ENCODE measurements around the gene KRTAP22-1.

KRTAP22-1 gene

GRCh38 chr21:30625449-30626165 lies 24.7 kb downstream of the KRTAP22-1 start:
- Histone ChIP-seq H3K4me1 (no peaks in the 10 kb centered on the region), H3K4me3 (ENCODE audit: low read depth, low read length) (no peak overlapping the region), H3K36me3 (no peaks in the 10 kb centered on the region), H3K9me3 (no peaks in the 10 kb centered on the region), H3K27me3 (no peaks in the 10 kb centered on the region)
- TF ChIP-seq CTCF (IDR thresholded peaks at IDR 0.05; ENCODE audit: low read depth, low read length), result no peak
- DNase-seq, result no peak

DNA sequence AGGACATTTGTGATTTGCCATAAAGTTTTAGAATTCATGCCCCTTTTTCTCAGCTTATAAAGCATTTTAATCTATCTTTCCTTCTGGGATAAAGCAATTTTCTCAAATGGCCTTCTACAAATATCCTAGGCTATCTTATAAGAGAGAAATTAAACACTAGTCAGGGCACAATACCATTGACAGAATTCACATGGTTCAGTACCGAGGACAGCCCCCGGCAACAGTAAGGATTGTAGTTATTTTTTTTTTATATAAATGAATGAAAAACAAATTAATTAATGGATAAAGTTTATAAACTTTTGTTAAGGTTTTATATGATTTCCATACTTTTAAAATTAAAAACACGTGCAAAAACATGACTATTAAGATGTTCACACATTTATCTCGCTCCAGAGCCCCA lies 27.2 kb downstream of the KRTAP22-1 start:
- no peaks in the 10 kb centered on the region for H3K36me3 ChIP-seq
- no peaks in the 10 kb centered on the region for H3K27me3 ChIP-seq
- no peaks in the 10 kb centered on the region for H3K4me1 ChIP-seq
- H3K9me3 ChIP-seq, result no peaks in the 10 kb centered on the region
- TF ChIP-seq CTCF (IDR thresholded peaks at IDR 0.05; ENCODE audit: low read depth, low read length), result no peak
- no peak overlapping the region for H3K4me3 ChIP-seq (ENCODE audit: low read depth, low read length)
- DNase-seq, result no peak

- Histone ChIP-seq H3K4me1 (no peaks in the 10 kb centered on the region), H3K36me3 (no peaks in the 10 kb centered on the region), H3K9me3 (no peaks in the 10 kb centered on the region), H3K27me3 (no peaks in the 10 kb centered on the region), H3K4me3 (ENCODE audit: low read depth, low read length) (no peak overlapping the region)
- no peak for DNase-seq
- no peak for TF ChIP-seq CTCF (IDR thresholded peaks at IDR 0.05; ENCODE audit: low read depth, low read length)
Measured at GRCh38 chr21:30629200-30629599, 28.3 kb downstream of the KRTAP22-1 start.

GRCh38 chr21:30634906-30635305 lies 34.0 kb downstream of the KRTAP22-1 start, which contains the start of gene KRTAP20-2:
Gene KRTAP20-2, plus strand, starts transcription at chr21:30635206. Its CDS starts 58 bp downstream, at chr21:30635264.
- no peak for TF ChIP-seq CTCF (IDR thresholded peaks at IDR 0.05; ENCODE audit: low read depth, low read length)
- Histone ChIP-seq H3K36me3 (no peaks in the 10 kb centered on the region), H3K4me1 (no peaks in the 10 kb centered on the region), H3K4me3 (ENCODE audit: low read depth, low read length) (no peak within 1 kb of the TSS), H3K9me3 (no peaks in the 10 kb centered on the region), H3K27me3 (no peaks in the 10 kb centered on the region)
- DNase-seq, result no peak

DNA sequence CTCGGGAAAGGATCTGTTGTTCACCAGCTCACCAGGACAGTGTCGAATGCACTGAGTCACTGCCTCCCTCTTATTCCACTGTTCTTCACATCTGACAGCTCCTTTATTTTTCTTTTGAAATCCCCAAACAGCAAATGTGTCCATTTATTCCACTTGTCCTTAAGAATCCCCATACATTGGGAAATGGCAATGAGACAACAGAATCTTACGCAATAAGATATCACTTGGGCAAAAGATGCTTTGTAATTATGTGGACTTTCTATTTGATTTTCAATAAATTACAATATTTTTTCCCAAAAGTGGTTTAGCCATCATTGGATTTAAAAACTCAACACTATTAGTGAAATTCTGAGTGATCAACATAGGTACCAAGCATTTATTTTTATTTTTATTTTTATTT lies 37.8 kb downstream of the KRTAP22-1 start:
- H3K27me3 ChIP-seq, result no peaks in the 10 kb centered on the region
- TF ChIP-seq CTCF (IDR thresholded peaks at IDR 0.05; ENCODE audit: low read depth, low read length), result no peak
- no peak for DNase-seq
- H3K4me1 ChIP-seq, result no peaks in the 10 kb centered on the region
- no peaks in the 10 kb centered on the region for H3K36me3 ChIP-seq
- no peaks in the 10 kb centered on the region for H3K9me3 ChIP-seq
- H3K4me3 ChIP-seq (ENCODE audit: low read depth, low read length), result no peak overlapping the region

GRCh38 chr21:30642564-30642963 lies 41.7 kb downstream of the KRTAP22-1 start, which contains the start of gene KRTAP20-3:
Gene KRTAP20-3, plus strand, starts transcription at chr21:30642864.
- no peak for DNase-seq
- Histone ChIP-seq H3K36me3 (no peaks in the 10 kb centered on the region), H3K9me3 (no peaks in the 10 kb centered on the region), H3K4me3 (ENCODE audit: low read depth, low read length) (no peak within 1 kb of the TSS), H3K4me1 (no peaks in the 10 kb centered on the region), H3K27me3 (no peaks in the 10 kb centered on the region)
- TF ChIP-seq CTCF (IDR thresholded peaks at IDR 0.05; ENCODE audit: low read depth, low read length), result no peak
